Natural killer cell (primary cell): ENCODE results near the gene SOCS2. TPM values are rescaled to one million over a fixed set of nuclear protein-coding genes. Genes with fewer than 3 reads are reported as not detected.

Experiments
- ATAC-seq, 3 donors: fragments of 150-1000 bp in 2 of 3; fragments of 200-7000 bp in 1 of 3; cut with Tn5 transposase; 1 replicate in 1 of 3; 2 replicates in 2 of 3; pipeline ENCODE4 v1.10.0; 2021; ENCODE audit warnings: mild to moderate bottlenecking in 2 of 3, moderate library complexity in 2 of 3
- DNase-seq, 2 donors: peaks; one replicate each; pipeline versions ENCODE4 v3.0.0 to v3.0.0-alpha.2; 2013 to 2021; ENCODE audit warnings: mixed read lengths in 1 of 2
- H3K27ac ChIP-seq: one replicate; pipeline ENCODE4 v1.5.1; 2013; ENCODE audit warnings: mild to moderate bottlenecking, low read length
- H3K27me3 ChIP-seq: one replicate; pipeline ENCODE4 v1.6.1; 2013; ENCODE audit warnings: low read length; ENCODE audit not compliant: control insufficient read depth, insufficient read depth
- H3K36me3 ChIP-seq: one replicate; pipeline ENCODE4 v1.6.1; 2013; ENCODE audit warnings: low read length; ENCODE audit not compliant: control insufficient read depth, insufficient read depth
- H3K4me1 ChIP-seq: one replicate; pipeline ENCODE4 v1.6.1; 2013; ENCODE audit warnings: low read length; ENCODE audit not compliant: control insufficient read depth, insufficient read depth
- H3K4me3 ChIP-seq: one replicate; pipeline ENCODE4 v1.5.1; 2013; ENCODE audit warnings: low read length
- H3K9me3 ChIP-seq: one replicate; pipeline ENCODE4 v1.6.1; 2013; ENCODE audit warnings: low read length; ENCODE audit not compliant: control insufficient read depth, insufficient read depth
- H3K27ac Mint-ChIP-seq, 2 donors: one replicate each; pipeline ENCODE4 v1.8.0; 2022; ENCODE audit warnings: mild to moderate bottlenecking in 2 of 2, mixed read lengths in 2 of 2, moderate library complexity in 1 of 2
- H3K27me3 Mint-ChIP-seq, 2 donors: one replicate each; pipeline ENCODE4 v1.8.0; 2022; ENCODE audit warnings: low read depth in 2 of 2, mixed read lengths in 2 of 2
- H3K36me3 Mint-ChIP-seq: one replicate; pipeline ENCODE4 v1.8.0; 2022; ENCODE audit warnings: mixed read lengths
- H3K4me1 Mint-ChIP-seq, 2 donors: one replicate each; pipeline ENCODE4 v1.8.0; 2022; ENCODE audit warnings: mixed read lengths in 2 of 2
- H3K4me3 Mint-ChIP-seq: one replicate; pipeline ENCODE4 v1.8.0; 2022; ENCODE audit warnings: mild to moderate bottlenecking, moderate library complexity, mixed read lengths
- H3K9me3 Mint-ChIP-seq, 2 donors: one replicate each; pipeline ENCODE4 v1.8.0; 2022; ENCODE audit warnings: mixed read lengths in 2 of 2
- CTCF ChIP-seq: fragments of 200-600 bp; IDR thresholded peaks from one replicate; pipeline ENCODE4 v1.8.0; 2022; ENCODE audit warnings: antibody characterized with exemption
- WGBS: methylation state at CpG from one replicate; pipeline ENCODE4 v1.1.7; 2013; ENCODE audit warnings: missing lambda C conversion rate; ENCODE audit not compliant: insufficient coverage; 5-methylcytosine and 5-hydroxymethylcytosine counted together
- intact Hi-C: fragments of 100-400 bp; cut with micrococcal nuclease; formaldehyde crosslinking; loops from one replicate; pipeline ENCODE4 v1.14.2; 2022
- total RNA-seq, 4 donors: library from RNA; stranded (reverse); fragments of 120-200 nt in 1 of 4; gene quantifications; one replicate each; pipeline versions ENCODE4 v1.2.3 to v1.2.4, GENCODE V29; 2013 to 2022

SOCS2 gene
- total RNA-seq, 3 donors from 2014 or later (not counting 1 experiment from before 2014, with no cell fraction given) = 13.9 to 110 (median 26.7) TPM

GRCh38 chr12:93595351-93595750 is 22.9 kb downstream of the SOCS2 start:
- Mint-ChIP-seq H3K4me3 (no peak overlapping the region), H3K27ac (no peak overlapping the region), H3K27me3 (peaks cover 20 to 50% of the 10 kb centered on the region in 2 donors), H3K9me3 (no peaks in the 10 kb centered on the region), H3K4me1 (peaks cover 14 to 17% of the 10 kb centered on the region in 2 donors), H3K36me3 (no peaks in the 10 kb centered on the region)
- intact Hi-C loops = no loop called here
- whole genome bisulfite sequencing = 46% methylated on average over 2 of the region's 3 CpGs
- no peak overlapping the region for H3K4me3 ChIP-seq
- H3K27me3 ChIP-seq = peaks cover 32% of the 10 kb centered on the region
- H3K27ac ChIP-seq = no peak overlapping the region
- H3K36me3 ChIP-seq = no peaks in the 10 kb centered on the region
- TF ChIP-seq CTCF = no peak
- DNase-seq (no peak), ATAC-seq (no peak)
- no peaks in the 10 kb centered on the region for H3K9me3 ChIP-seq
- peaks cover 8% of the 10 kb centered on the region for H3K4me1 ChIP-seq

GRCh38 chr12:93597608-93598007 is 25.1 kb downstream of the SOCS2 start:
- no peak overlapping the region for H3K4me3 ChIP-seq
- Mint-ChIP-seq H3K27me3 (peaks cover 15 to 31% of the 10 kb centered on the region in 2 donors), H3K9me3 (no peaks in the 10 kb centered on the region), H3K36me3 (no peaks in the 10 kb centered on the region), H3K27ac (no peak overlapping the region), H3K4me1 (no peaks in the 10 kb centered on the region), H3K4me3 (no peak overlapping the region)
- DNase-seq = no peak
- H3K27ac ChIP-seq = no peak overlapping the region
- intact Hi-C loops = no loop called here
- ATAC-seq = no peak
- H3K27me3 ChIP-seq = peaks cover 15% of the 10 kb centered on the region
- TF ChIP-seq CTCF = no peak
- no peaks in the 10 kb centered on the region for H3K36me3 ChIP-seq
- no peaks in the 10 kb centered on the region for H3K9me3 ChIP-seq
- H3K4me1 ChIP-seq = no peaks in the 10 kb centered on the region
- no CpG with 5 or more reads among the region's 2 CpGs for WGBS

GRCh38 chr12:93599192-93599591 is 26.7 kb downstream of the SOCS2 start:
- Mint-ChIP-seq H3K36me3 (no peaks in the 10 kb centered on the region), H3K4me3 (no peak overlapping the region), H3K27me3 (peaks cover 5 to 15% of the 10 kb centered on the region in 2 donors), H3K4me1 (no peaks in the 10 kb centered on the region), H3K27ac (no peak overlapping the region), H3K9me3 (no peaks in the 10 kb centered on the region)
- intact Hi-C loops = no loop called here
- H3K4me3 ChIP-seq = no peak overlapping the region
- H3K27ac ChIP-seq = no peak overlapping the region
- DNase-seq = no peak
- WGBS = 90% methylated on average over 3 of the region's 3 CpGs
- H3K9me3 ChIP-seq = no peaks in the 10 kb centered on the region
- peaks cover 5% of the 10 kb centered on the region for H3K27me3 ChIP-seq
- no peaks in the 10 kb centered on the region for H3K4me1 ChIP-seq
- H3K36me3 ChIP-seq = no peaks in the 10 kb centered on the region
- ATAC-seq = no peak
- TF ChIP-seq CTCF = no peak

- intact Hi-C loops = no loop called here
- Histone ChIP-seq H3K36me3 (no peaks in the 10 kb centered on the region), H3K27ac (no peak overlapping the region), H3K4me3 (no peak overlapping the region), H3K9me3 (no peaks in the 10 kb centered on the region), H3K4me1 (no peaks in the 10 kb centered on the region), H3K27me3 (no peaks in the 10 kb centered on the region)
- no peak for DNase-seq
- ATAC-seq = no peak
- 100% methylated on average over 1 of the region's 2 CpGs for WGBS
- no peak overlapping the region for H3K4me3 Mint-ChIP-seq
- no peaks in the 10 kb centered on the region for H3K4me1 Mint-ChIP-seq
- no peaks in the 10 kb centered on the region for H3K9me3 Mint-ChIP-seq
- no peaks in the 10 kb centered on the region for H3K36me3 Mint-ChIP-seq
- H3K27ac Mint-ChIP-seq = no peak overlapping the region
- H3K27me3 Mint-ChIP-seq = peaks cover 0 to 7% of the 10 kb centered on the region in 2 donors
- no peak for TF ChIP-seq CTCF
Measured at GRCh38 chr12:93601591-93601990, 29.1 kb downstream of the SOCS2 start.
